ENCODE results near the gene PPP2R1B.
A peak's percentile ranks its signal among the peaks of the same experiment; 100 is the strongest.
"Not testable (repeated sequence)": the region's sequence is repeated elsewhere in the genome, so short reads cannot be mapped to it uniquely, and the experiment has no call there.

The PPP2R1B gene

GRCh38 chr11:111772535-111772934 lies 6.3 kb upstream of the PPP2R1B start:
- no peak overlapping the region for H3K27ac ChIP-seq (ENCODE audit: low read depth, low read length)
- no peak overlapping the region for H3K4me3 ChIP-seq (ENCODE audit: low read depth in 1 of 5, low read length in 5 of 5)
- H3K36me3 ChIP-seq (ENCODE audit: control insufficient read depth in 5 of 5, insufficient read depth in 5 of 5, low read length in 5 of 5), result no peaks in the 10 kb centered on the region
- peaks cover 4 to 32% (median 14%) of the 10 kb centered on the region in 5 donors for H3K4me1 ChIP-seq (ENCODE audit: control insufficient read depth in 5 of 5, insufficient read depth in 5 of 5, low read length in 5 of 5)
- H3K9me3 ChIP-seq (ENCODE audit: control insufficient read depth in 5 of 5, low read length in 5 of 5), result no peaks in the 10 kb centered on the region
- no peaks in the 10 kb centered on the region for H3K27me3 ChIP-seq (ENCODE audit: control insufficient read depth in 5 of 5, insufficient read depth in 4 of 5, low read length in 5 of 5)
- H3K9ac ChIP-seq (ENCODE audit: low read length in 5 of 5), result peak overlapping the region in 1 of 5 donors; percentile 45

GRCh38 chr11:111771205-111771604 lies 5.0 kb upstream of the PPP2R1B start:
- not testable (repeated sequence) for H3K36me3 ChIP-seq (ENCODE audit: control insufficient read depth in 5 of 5, insufficient read depth in 5 of 5, low read length in 5 of 5); H3K4me3 ChIP-seq (ENCODE audit: low read depth in 1 of 5, low read length in 5 of 5); H3K27me3 ChIP-seq (ENCODE audit: control insufficient read depth in 5 of 5, insufficient read depth in 4 of 5, low read length in 5 of 5); H3K9me3 ChIP-seq (ENCODE audit: control insufficient read depth in 5 of 5, low read length in 5 of 5); H3K9ac ChIP-seq (ENCODE audit: low read length in 5 of 5); H3K27ac ChIP-seq (ENCODE audit: low read depth, low read length)
- peaks cover 7 to 30% (median 21%) of the 10 kb centered on the region in 5 donors for H3K4me1 ChIP-seq (ENCODE audit: control insufficient read depth in 5 of 5, insufficient read depth in 5 of 5, low read length in 5 of 5)

- Histone ChIP-seq H3K36me3 (ENCODE audit: control insufficient read depth in 5 of 5, insufficient read depth in 5 of 5, low read length in 5 of 5) (no peaks in the 10 kb centered on the region), H3K9ac (ENCODE audit: low read length in 5 of 5) (no peak overlapping the region), H3K4me1 (ENCODE audit: control insufficient read depth in 5 of 5, insufficient read depth in 5 of 5, low read length in 5 of 5) (peaks cover 7 to 29% (median 21%) of the 10 kb centered on the region in 5 donors), H3K27me3 (ENCODE audit: control insufficient read depth in 5 of 5, insufficient read depth in 4 of 5, low read length in 5 of 5) (no peaks in the 10 kb centered on the region), H3K9me3 (ENCODE audit: control insufficient read depth in 5 of 5, low read length in 5 of 5) (no peaks in the 10 kb centered on the region), H3K27ac (ENCODE audit: low read depth, low read length) (no peak overlapping the region), H3K4me3 (ENCODE audit: low read depth in 1 of 5, low read length in 5 of 5) (no peak overlapping the region)
Measured at GRCh38 chr11:111770581-111771134, 4.5 kb upstream of the PPP2R1B start.

GRCh38 chr11:111766834-111767142 lies 599 bp upstream of the PPP2R1B start:
- H3K9me3 ChIP-seq (ENCODE audit: control insufficient read depth in 5 of 5, low read length in 5 of 5), result no peaks in the 10 kb centered on the region
- H3K36me3 ChIP-seq (ENCODE audit: control insufficient read depth in 5 of 5, insufficient read depth in 5 of 5, low read length in 5 of 5), result peaks cover 12 to 28% (median 16%) of the 10 kb centered on the region in 5 donors
- H3K27ac ChIP-seq (ENCODE audit: low read depth, low read length), result peak overlapping the region; percentile 98
- no peaks in the 10 kb centered on the region for H3K27me3 ChIP-seq (ENCODE audit: control insufficient read depth in 5 of 5, insufficient read depth in 4 of 5, low read length in 5 of 5)
- H3K4me1 ChIP-seq (ENCODE audit: control insufficient read depth in 5 of 5, insufficient read depth in 5 of 5, low read length in 5 of 5), result peaks cover 3 to 50% (median 45%) of the 10 kb centered on the region in 5 donors
- peak overlapping the region; percentile 93 to 97 (median 97) for H3K4me3 ChIP-seq (ENCODE audit: low read depth in 1 of 5, low read length in 5 of 5)
- peak overlapping the region; percentile 81 to 95 (median 95) for H3K9ac ChIP-seq (ENCODE audit: low read length in 5 of 5)

GRCh38 chr11:111765320-111765983 lies 737 bp downstream of the PPP2R1B start:
- Histone ChIP-seq H3K9me3 (ENCODE audit: control insufficient read depth in 5 of 5, low read length in 5 of 5) (no peaks in the 10 kb centered on the region), H3K4me1 (ENCODE audit: control insufficient read depth in 5 of 5, insufficient read depth in 5 of 5, low read length in 5 of 5) (peaks cover 3 to 62% (median 58%) of the 10 kb centered on the region in 5 donors), H3K4me3 (ENCODE audit: low read depth in 1 of 5, low read length in 5 of 5) (peak overlapping the region; percentile 85 to 97 (median 97)), H3K27ac (ENCODE audit: low read depth, low read length) (peak overlapping the region; percentile 98), H3K9ac (ENCODE audit: low read length in 5 of 5) (peak overlapping the region; percentile 94 to 98 (median 95)), H3K36me3 (ENCODE audit: control insufficient read depth in 5 of 5, insufficient read depth in 5 of 5, low read length in 5 of 5) (peaks cover 20 to 42% (median 29%) of the 10 kb centered on the region in 5 donors), H3K27me3 (ENCODE audit: control insufficient read depth in 5 of 5, insufficient read depth in 4 of 5, low read length in 5 of 5) (no peaks in the 10 kb centered on the region)

GRCh38 chr11:111764621-111765020 lies 1.6 kb downstream of the PPP2R1B start:
- Histone ChIP-seq H3K9ac (ENCODE audit: low read length in 5 of 5) (peak overlapping the region; percentile 94 to 98 (median 95)), H3K27me3 (ENCODE audit: control insufficient read depth in 5 of 5, insufficient read depth in 4 of 5, low read length in 5 of 5) (no peaks in the 10 kb centered on the region), H3K4me3 (ENCODE audit: low read depth in 1 of 5, low read length in 5 of 5) (peak overlapping the region; percentile 85 to 97 (median 97)), H3K9me3 (ENCODE audit: control insufficient read depth in 5 of 5, low read length in 5 of 5) (no peaks in the 10 kb centered on the region), H3K4me1 (ENCODE audit: control insufficient read depth in 5 of 5, insufficient read depth in 5 of 5, low read length in 5 of 5) (peaks cover 4 to 71% (median 67%) of the 10 kb centered on the region in 5 donors), H3K27ac (ENCODE audit: low read depth, low read length) (peak overlapping the region; percentile 98), H3K36me3 (ENCODE audit: control insufficient read depth in 5 of 5, insufficient read depth in 5 of 5, low read length in 5 of 5) (peaks cover 26 to 50% (median 36%) of the 10 kb centered on the region in 5 donors)

GRCh38 chr11:111762981-111763643 lies 3.1 kb downstream of the PPP2R1B start:
- Histone ChIP-seq H3K9ac (ENCODE audit: low read length in 5 of 5) (peak overlapping the region in 3 of 5 donors; percentile 94 to 98 (median 95)), H3K27me3 (ENCODE audit: control insufficient read depth in 5 of 5, insufficient read depth in 4 of 5, low read length in 5 of 5) (no peaks in the 10 kb centered on the region), H3K4me3 (ENCODE audit: low read depth in 1 of 5, low read length in 5 of 5) (peak overlapping the region; percentile 15 to 97 (median 97)), H3K4me1 (ENCODE audit: control insufficient read depth in 5 of 5, insufficient read depth in 5 of 5, low read length in 5 of 5) (peaks cover 4 to 82% (median 74%) of the 10 kb centered on the region in 5 donors), H3K27ac (ENCODE audit: low read depth, low read length) (peak overlapping the region; percentile 98), H3K36me3 (ENCODE audit: control insufficient read depth in 5 of 5, insufficient read depth in 5 of 5, low read length in 5 of 5) (peaks cover 34 to 64% (median 44%) of the 10 kb centered on the region in 5 donors), H3K9me3 (ENCODE audit: control insufficient read depth in 5 of 5, low read length in 5 of 5) (no peaks in the 10 kb centered on the region)

GRCh38 chr11:111762526-111762925 lies 3.7 kb downstream of the PPP2R1B start:
- H3K9ac ChIP-seq (ENCODE audit: low read length in 5 of 5), result peak overlapping the region in 2 of 5 donors; percentile 94 to 98
- no peaks in the 10 kb centered on the region for H3K27me3 ChIP-seq (ENCODE audit: control insufficient read depth in 5 of 5, insufficient read depth in 4 of 5, low read length in 5 of 5)
- H3K4me1 ChIP-seq (ENCODE audit: control insufficient read depth in 5 of 5, insufficient read depth in 5 of 5, low read length in 5 of 5), result peaks cover 4 to 82% (median 70%) of the 10 kb centered on the region in 5 donors
- H3K9me3 ChIP-seq (ENCODE audit: control insufficient read depth in 5 of 5, low read length in 5 of 5), result no peaks in the 10 kb centered on the region
- peak overlapping the region; percentile 98 for H3K27ac ChIP-seq (ENCODE audit: low read depth, low read length)
- peaks cover 36 to 70% (median 49%) of the 10 kb centered on the region in 5 donors for H3K36me3 ChIP-seq (ENCODE audit: control insufficient read depth in 5 of 5, insufficient read depth in 5 of 5, low read length in 5 of 5)
- peak overlapping the region in 4 of 5 donors; percentile 85 to 97 (median 97) for H3K4me3 ChIP-seq (ENCODE audit: low read depth in 1 of 5, low read length in 5 of 5)

GRCh38 chr11:111761036-111761435 lies 5.2 kb downstream of the PPP2R1B start:
- H3K4me1 ChIP-seq (ENCODE audit: control insufficient read depth in 5 of 5, insufficient read depth in 5 of 5, low read length in 5 of 5), result peaks cover 2 to 79% (median 65%) of the 10 kb centered on the region in 5 donors
- no peaks in the 10 kb centered on the region for H3K9me3 ChIP-seq (ENCODE audit: control insufficient read depth in 5 of 5, low read length in 5 of 5)
- H3K27me3 ChIP-seq (ENCODE audit: control insufficient read depth in 5 of 5, insufficient read depth in 4 of 5, low read length in 5 of 5), result no peaks in the 10 kb centered on the region
- peak overlapping the region in 4 of 5 donors; percentile 1 to 97 (median 21) for H3K4me3 ChIP-seq (ENCODE audit: low read depth in 1 of 5, low read length in 5 of 5)
- peaks cover 39 to 83% (median 58%) of the 10 kb centered on the region in 5 donors for H3K36me3 ChIP-seq (ENCODE audit: control insufficient read depth in 5 of 5, insufficient read depth in 5 of 5, low read length in 5 of 5)
- H3K27ac ChIP-seq (ENCODE audit: low read depth, low read length), result peak overlapping the region; percentile 98
- peak overlapping the region in 2 of 5 donors; percentile 43 to 94 for H3K9ac ChIP-seq (ENCODE audit: low read length in 5 of 5)

Data from subcutaneous abdominal adipose tissue (tissue), 5 donors.